GM21576 (cell line): ENCODE measurements around the gene FAM32A.

Experiments used
- ATAC-seq: cut with Tn5 transposase; IDR thresholded peaks from one replicate; pipeline ENCODE4 v1.9.1; 2021; ENCODE audit warnings: mild to moderate bottlenecking, moderate library complexity; ENCODE audit not compliant: unreplicated experiment

The FAM32A gene

GRCh38 chr19:16185123-16185767 lies at the start of gene FAM32A:
Gene FAM32A, plus strand, starts transcription at chr19:16185410. Its CDS starts 33 bp downstream, at chr19:16185443.
- ATAC-seq: peak; percentile 91

GRCh38 chr19:16135430-16136127 lies 49.6 kb upstream of the FAM32A start:
- ATAC-seq: no peak

- no peak for ATAC-seq
Observed at GRCh38 chr19:16136185-16136999, 48.8 kb upstream of the FAM32A start.

GRCh38 chr19:16139752-16140151 lies 45.5 kb upstream of the FAM32A start:
- no peak for ATAC-seq

GRCh38 chr19:16141043-16141442 lies 44.2 kb upstream of the FAM32A start:
- ATAC-seq: no peak

GRCh38 chr19:16142032-16142580 lies 43.1 kb upstream of the FAM32A start:
- no peak for ATAC-seq

- ATAC-seq: peak; percentile 59
Observed at GRCh38 chr19:16143399-16144215, 41.6 kb upstream of the FAM32A start, which contains the start of gene HSH2D. Gene HSH2D, plus strand, starts transcription at chr19:16143685. Its CDS starts 5,066 bp downstream, at chr19:16148751.

GRCh38 chr19:16144216-16144581 lies 41.0 kb upstream of the FAM32A start:
- ATAC-seq: no peak

- no peak for ATAC-seq
Observed at GRCh38 chr19:16146112-16146511, 39.1 kb upstream of the FAM32A start.

GRCh38 chr19:16148443-16149229 lies 36.6 kb upstream of the FAM32A start:
- no peak for ATAC-seq

- ATAC-seq: no peak
Observed at GRCh38 chr19:16153582-16154336, 31.5 kb upstream of the FAM32A start.

GRCh38 chr19:16154557-16154956 lies 30.7 kb upstream of the FAM32A start:
- no peak for ATAC-seq

- no peak for ATAC-seq
Observed at GRCh38 chr19:16155128-16155527, 30.1 kb upstream of the FAM32A start.

GRCh38 chr19:16156904-16157303 lies 28.3 kb upstream of the FAM32A start:
- no peak for ATAC-seq

GRCh38 chr19:16157601-16158000 lies 27.6 kb upstream of the FAM32A start:
- ATAC-seq: no peak

- ATAC-seq: no peak
Observed at GRCh38 chr19:16159655-16160054, 25.6 kb upstream of the FAM32A start.

GRCh38 chr19:16160445-16160942 lies 24.7 kb upstream of the FAM32A start:
- no peak for ATAC-seq

GRCh38 chr19:16160943-16161560 lies 24.2 kb upstream of the FAM32A start:
- no peak for ATAC-seq
